Lower lobe of right lung (tissue), 2 donors: Measurements from ENCODE around the gene ADPGK. TPM values are rescaled to one million over a fixed set of nuclear protein-coding genes. Genes with fewer than 3 reads are reported as not detected.
"Not testable (repeated sequence)": the region's sequence is repeated elsewhere in the genome, so short reads cannot be mapped to it uniquely, and the experiment has no call there.

Experiments
- ATAC-seq, 2 donors: fragments of 200-7000 bp; cut with Tn5 transposase; one replicate each; pipeline ENCODE4 v1.9.1; 2020 to 2022; ENCODE audit warnings: mild to moderate bottlenecking in 2 of 2, moderate library complexity in 2 of 2
- DNase-seq: peaks from one replicate; pipeline ENCODE4 v3.0.0-alpha.2; 2020
- H3K27ac ChIP-seq: fragments of 200-600 bp; one replicate; pipeline ENCODE4 v1.8.0; 2022
- H3K27me3 ChIP-seq: fragments of 200-600 bp; one replicate; pipeline ENCODE4 v1.8.0; 2022; ENCODE audit warnings: low read depth
- H3K36me3 ChIP-seq: fragments of 200-600 bp; one replicate; pipeline ENCODE4 v1.8.0; 2022; ENCODE audit warnings: mild to moderate bottlenecking
- H3K4me1 ChIP-seq: fragments of 200-600 bp; one replicate; pipeline ENCODE4 v1.8.0; 2022
- H3K4me3 ChIP-seq: fragments of 200-600 bp; one replicate; pipeline ENCODE4 v1.8.0; 2022; ENCODE audit warnings: mild to moderate bottlenecking
- H3K9me3 ChIP-seq: fragments of 200-600 bp; one replicate; pipeline ENCODE4 v1.8.0; 2022
- CTCF ChIP-seq: fragments of 200-600 bp; IDR thresholded peaks from one replicate; pipeline ENCODE4 v1.8.0; 2022; ENCODE audit warnings: antibody characterized with exemption, mild to moderate bottlenecking
- intact Hi-C: fragments of 100-400 bp; cut with DNase I; formaldehyde crosslinking; loops from one replicate; pipeline ENCODE4 v1.11.0; 2022
- total RNA-seq: library from RNA; stranded (reverse); fragmentation: NEBNext Ultra II Directional; extraction: Animal tissue kit (Norgen Biotek cat#: 25700); gene quantifications from one replicate; pipeline ENCODE4 v1.2.1, GENCODE V29; 2021
- donor health status: DM: no; HTN: yes; CAD: no; lungs with severe emphysema.

Gene ADPGK
- total RNA-seq, 1 donor from 2014 or later = 87.1 TPM

GRCh38 chr15:72733941-72734738 is 49.4 kb downstream of the ADPGK start:
- intact Hi-C loops = no loop called here
- Histone ChIP-seq H3K4me3 (no peak overlapping the region), H3K27me3 (no peaks in the 10 kb centered on the region), H3K27ac (no peak overlapping the region), H3K36me3 (peaks cover 69% of the 10 kb centered on the region), H3K9me3 (no peaks in the 10 kb centered on the region), H3K4me1 (no peaks in the 10 kb centered on the region)
- ATAC-seq (no peak), DNase-seq (no peak)
- TF ChIP-seq CTCF = no peak

GRCh38 chr15:72732516-72732915 is 51.0 kb downstream of the ADPGK start:
- H3K4me1 ChIP-seq = no peaks in the 10 kb centered on the region
- H3K36me3 ChIP-seq = peaks cover 66% of the 10 kb centered on the region
- ATAC-seq (no peak), DNase-seq (no peak)
- no peak for TF ChIP-seq CTCF
- no peak overlapping the region for H3K27ac ChIP-seq
- intact Hi-C loops = no loop called here
- no peaks in the 10 kb centered on the region for H3K9me3 ChIP-seq
- H3K27me3 ChIP-seq = no peaks in the 10 kb centered on the region
- H3K4me3 ChIP-seq = no peak overlapping the region

- ATAC-seq (no peak), DNase-seq (no peak)
- TF ChIP-seq CTCF = no peak
- H3K4me3 ChIP-seq = no peak overlapping the region
- H3K27ac ChIP-seq = no peak overlapping the region
- no peaks in the 10 kb centered on the region for H3K4me1 ChIP-seq
- intact Hi-C loops = no loop called here
- no peaks in the 10 kb centered on the region for H3K9me3 ChIP-seq
- peaks cover 64% of the 10 kb centered on the region for H3K36me3 ChIP-seq
- no peaks in the 10 kb centered on the region for H3K27me3 ChIP-seq
Observed at GRCh38 chr15:72732086-72732485, 51.5 kb downstream of the ADPGK start.

- Histone ChIP-seq H3K36me3 (peaks cover 53% of the 10 kb centered on the region), H3K9me3 (no peaks in the 10 kb centered on the region), H3K27ac (no peak overlapping the region), H3K4me1 (no peaks in the 10 kb centered on the region), H3K27me3 (no peaks in the 10 kb centered on the region), H3K4me3 (no peak overlapping the region)
- intact Hi-C loops = no loop called here
- no peak for TF ChIP-seq CTCF
- ATAC-seq = no peak
- no peak for DNase-seq
Observed at GRCh38 chr15:72728821-72729220, 54.7 kb downstream of the ADPGK start.

- H3K4me3 ChIP-seq, H3K4me1 ChIP-seq, H3K27ac ChIP-seq, H3K9me3 ChIP-seq, ATAC-seq, DNase-seq, intact Hi-C loops, H3K27me3 ChIP-seq: not testable (repeated sequence)
- H3K36me3 ChIP-seq = peaks cover 48% of the 10 kb centered on the region
Observed at GRCh38 chr15:72728249-72728648, 55.3 kb downstream of the ADPGK start.

GRCh38 chr15:72727154-72727553 is 56.4 kb downstream of the ADPGK start:
- DNase-seq (no peak), ATAC-seq (no peak)
- Histone ChIP-seq H3K27me3 (no peaks in the 10 kb centered on the region), H3K36me3 (peaks cover 39% of the 10 kb centered on the region), H3K27ac (no peak overlapping the region), H3K4me3 (no peak overlapping the region), H3K4me1 (no peaks in the 10 kb centered on the region), H3K9me3 (no peaks in the 10 kb centered on the region)
- TF ChIP-seq CTCF = no peak
- intact Hi-C loops = no loop called here

- H3K27me3 ChIP-seq, H3K4me1 ChIP-seq, intact Hi-C loops, H3K4me3 ChIP-seq, H3K9me3 ChIP-seq, ATAC-seq, H3K27ac ChIP-seq, DNase-seq: not testable (repeated sequence)
- peaks cover 27% of the 10 kb centered on the region for H3K36me3 ChIP-seq
Observed at GRCh38 chr15:72725851-72726250, 57.7 kb downstream of the ADPGK start.
